ENCODE data around the gene IQCM.

IQCM gene

DNA sequence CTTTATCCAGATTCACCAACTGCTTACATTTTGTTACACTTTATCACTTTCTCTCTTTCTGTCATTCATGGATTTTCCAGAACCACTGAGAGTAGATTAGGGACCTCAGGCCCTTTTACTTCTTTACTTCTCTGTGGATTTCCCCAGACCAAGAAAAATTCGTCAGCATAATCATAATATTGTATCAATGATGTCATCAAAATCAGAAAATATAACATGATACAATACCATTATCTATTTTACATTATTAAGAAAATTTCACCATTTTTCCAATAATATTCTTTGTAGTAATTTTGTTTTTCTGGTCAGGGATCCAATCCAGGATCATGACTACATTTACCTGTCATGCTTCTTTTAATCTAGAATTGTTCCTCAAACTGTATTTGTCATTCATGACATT, 494.2 kb downstream of the IQCM start:
- no peaks in the 10 kb centered on the region for H3K27me3 ChIP-seq (ENCODE audit: insufficient read depth, poor library complexity, severe bottlenecking)
- no peak overlapping the region for H3K27ac ChIP-seq (replicated peaks)
- H3K4me3 ChIP-seq (replicated peaks; ENCODE audit: insufficient read depth, low read length): no peak overlapping the region
- DNase-seq (ENCODE audit: low read depth in 1 of 2, low spot score in 1 of 2): no peak
- TF ChIP-seq REST (IDR thresholded peaks at IDR 0.05; ENCODE audit: insufficient replicate concordance, low read depth) (no peak), SPI1 (IDR thresholded peaks at IDR 0.05; ENCODE audit: borderline replicate concordance, low read depth) (no peak)
- TF ChIP-seq, protein P1, sequence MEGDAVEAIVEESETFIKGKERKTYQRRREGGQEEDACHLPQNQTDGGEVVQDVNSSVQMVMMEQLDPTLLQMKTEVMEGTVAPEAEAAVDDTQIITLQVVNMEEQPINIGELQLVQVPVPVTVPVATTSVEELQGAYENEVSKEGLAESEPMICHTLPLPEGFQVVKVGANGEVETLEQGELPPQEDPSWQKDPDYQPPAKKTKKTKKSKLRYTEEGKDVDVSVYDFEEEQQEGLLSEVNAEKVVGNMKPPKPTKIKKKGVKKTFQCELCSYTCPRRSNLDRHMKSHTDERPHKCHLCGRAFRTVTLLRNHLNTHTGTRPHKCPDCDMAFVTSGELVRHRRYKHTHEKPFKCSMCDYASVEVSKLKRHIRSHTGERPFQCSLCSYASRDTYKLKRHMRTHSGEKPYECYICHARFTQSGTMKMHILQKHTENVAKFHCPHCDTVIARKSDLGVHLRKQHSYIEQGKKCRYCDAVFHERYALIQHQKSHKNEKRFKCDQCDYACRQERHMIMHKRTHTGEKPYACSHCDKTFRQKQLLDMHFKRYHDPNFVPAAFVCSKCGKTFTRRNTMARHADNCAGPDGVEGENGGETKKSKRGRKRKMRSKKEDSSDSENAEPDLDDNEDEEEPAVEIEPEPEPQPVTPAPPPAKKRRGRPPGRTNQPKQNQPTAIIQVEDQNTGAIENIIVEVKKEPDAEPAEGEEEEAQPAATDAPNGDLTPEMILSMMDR (IDR thresholded peaks at IDR 0.05; ENCODE audit: insufficient read depth, low read length): no peak

DNA sequence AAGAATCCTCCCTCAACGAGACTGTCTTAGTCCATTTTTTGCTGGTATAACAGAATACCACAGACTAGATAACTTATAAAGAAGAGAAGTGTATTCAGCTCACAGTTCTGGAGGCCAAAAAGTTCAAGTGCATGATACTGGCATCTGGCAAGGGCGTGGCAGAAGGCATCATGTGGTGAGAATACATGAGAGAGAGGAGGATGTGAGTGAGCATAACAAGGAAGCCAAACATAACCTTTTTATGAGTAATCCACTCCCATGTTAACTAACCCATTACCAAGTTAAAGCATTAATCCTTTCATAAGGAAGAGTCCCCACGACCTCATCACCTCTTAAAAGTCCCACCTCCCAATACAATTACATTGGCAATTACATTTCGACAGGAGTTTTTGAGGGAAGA, 504.6 kb downstream of the IQCM start:
- H3K27ac ChIP-seq (replicated peaks): no peak overlapping the region
- no peaks in the 10 kb centered on the region for H3K27me3 ChIP-seq (ENCODE audit: insufficient read depth, poor library complexity, severe bottlenecking)
- TF ChIP-seq SPI1 (IDR thresholded peaks at IDR 0.05; ENCODE audit: borderline replicate concordance, low read depth) (no peak), REST (IDR thresholded peaks at IDR 0.05; ENCODE audit: insufficient replicate concordance, low read depth) (no peak), POLR2AphosphoS5 (IDR thresholded peaks at IDR 0.05; ENCODE audit: low read depth) (no peak), GABPA (IDR thresholded peaks at IDR 0.05; ENCODE audit: low read depth) (no peak)
- TF ChIP-seq, protein P1 (IDR thresholded peaks at IDR 0.05; ENCODE audit: insufficient read depth, low read length): no peak
- no peak for DNase-seq (ENCODE audit: low read depth in 1 of 2, low spot score in 1 of 2)
- no peak overlapping the region for H3K4me3 ChIP-seq (replicated peaks; ENCODE audit: insufficient read depth, low read length)

DNA sequence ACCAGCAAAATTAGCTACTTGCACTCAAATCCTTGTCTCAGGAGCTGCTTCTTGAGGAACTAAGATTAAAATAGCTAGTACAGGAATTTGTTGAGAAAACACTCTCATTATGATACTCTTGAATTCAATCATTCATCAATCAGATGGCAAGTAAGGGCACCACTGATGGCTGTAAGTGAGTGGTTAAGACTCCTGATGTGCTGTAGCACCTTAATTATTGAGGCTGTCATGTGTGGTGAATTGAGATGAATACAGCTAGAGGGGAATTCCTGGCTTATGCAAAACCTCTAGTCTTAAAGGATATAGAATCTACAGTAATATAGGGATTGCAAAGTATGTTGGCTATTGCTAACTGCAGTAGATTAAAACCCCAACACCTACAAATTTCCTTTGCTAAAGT, 509.1 kb downstream of the IQCM start:
- TF ChIP-seq, protein P1 (IDR thresholded peaks at IDR 0.05; ENCODE audit: insufficient read depth, low read length): no peak
- no peak for TF ChIP-seq REST (IDR thresholded peaks at IDR 0.05; ENCODE audit: insufficient replicate concordance, low read depth)
- TF ChIP-seq POLR2AphosphoS5 (IDR thresholded peaks at IDR 0.05; ENCODE audit: low read depth): no peak
- TF ChIP-seq GABPA (IDR thresholded peaks at IDR 0.05; ENCODE audit: low read depth): no peak
- TF ChIP-seq SPI1 (IDR thresholded peaks at IDR 0.05; ENCODE audit: borderline replicate concordance, low read depth): no peak
- no peak for DNase-seq (ENCODE audit: low read depth in 1 of 2, low spot score in 1 of 2)
- no peak overlapping the region for H3K4me3 ChIP-seq (replicated peaks; ENCODE audit: insufficient read depth, low read length)
- no peak overlapping the region for H3K27ac ChIP-seq (replicated peaks)
- H3K27me3 ChIP-seq (ENCODE audit: insufficient read depth, poor library complexity, severe bottlenecking): no peaks in the 10 kb centered on the region

Data from HL-60 (cell line).